ENCODE results near the gene DBNL.
"Not testable (repeated sequence)": the region's sequence is repeated elsewhere in the genome, so short reads cannot be mapped to it uniquely, and the experiment has no call there.

Gene DBNL

DNA sequence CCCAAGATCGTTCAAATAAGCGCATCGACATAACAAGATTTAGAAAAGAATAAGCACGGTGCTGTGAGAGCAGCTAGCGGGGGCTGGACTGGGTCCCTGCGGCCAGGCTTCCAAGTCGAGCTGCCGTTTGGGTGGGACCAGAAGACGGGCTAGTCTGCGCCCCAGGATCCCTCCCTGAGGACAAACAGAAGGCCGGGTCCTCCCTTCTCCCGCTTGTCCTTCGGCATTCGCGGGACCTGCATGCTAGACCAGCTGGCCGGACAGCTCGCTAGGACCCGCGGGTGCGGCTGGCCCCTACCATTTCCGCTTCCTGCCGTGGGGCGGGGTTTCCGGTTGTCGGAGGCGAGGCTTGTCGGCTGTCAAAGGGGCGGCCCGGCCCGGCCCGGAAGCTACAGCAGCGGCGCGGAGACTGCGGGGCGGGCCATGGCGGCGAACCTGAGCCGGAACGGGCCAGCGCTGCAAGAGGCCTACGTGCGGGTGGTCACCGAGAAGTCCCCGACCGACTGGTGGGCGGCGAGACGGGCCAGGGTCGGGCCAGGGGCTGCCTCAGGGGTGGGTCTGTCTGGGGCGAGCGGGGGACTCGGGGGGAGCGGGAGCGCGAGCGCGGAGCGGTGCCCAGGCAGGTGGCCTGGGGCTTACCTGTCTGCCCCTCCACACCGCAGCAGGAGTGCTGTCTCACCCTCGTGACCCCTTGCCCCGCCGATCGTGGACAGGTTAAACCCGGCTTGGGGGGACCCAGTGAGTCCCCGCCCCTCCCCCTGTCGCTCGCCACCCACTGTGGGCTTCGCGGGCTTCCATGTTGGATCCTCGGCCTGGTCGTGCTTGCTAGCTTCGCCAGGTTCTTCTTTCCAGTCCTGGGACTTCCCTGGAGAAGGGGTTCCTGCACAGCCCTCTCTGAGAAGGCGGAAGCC is at the start of gene DBNL:
Gene DBNL, plus strand, starts transcription at position 388 of the 911 bp plus-strand sequence. Its CDS starts 36 bp downstream, at position 424.
- peak; percentile 90 for DNase-seq

DNA sequence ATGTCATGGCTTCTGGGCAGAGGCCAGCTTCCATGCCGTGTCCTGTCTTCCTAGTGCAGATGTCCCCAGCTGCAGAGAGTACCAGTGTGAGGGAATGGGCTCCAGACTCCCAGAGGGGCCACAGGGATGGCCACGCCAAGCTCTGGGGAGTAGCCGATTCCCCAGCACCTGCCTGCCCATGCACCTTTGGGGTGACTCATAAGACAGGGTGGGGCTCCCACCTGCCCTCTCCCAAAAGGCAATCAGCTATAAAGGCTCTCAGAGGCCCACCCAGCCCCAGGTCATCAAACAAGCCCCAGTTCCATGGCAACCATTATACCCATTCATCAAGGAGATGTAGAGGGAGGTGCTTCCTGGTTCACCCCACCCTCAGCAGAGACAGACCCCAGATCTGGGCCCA is 47.0 kb upstream of the DBNL start, which contains the start of gene SPDYE1:
Gene SPDYE1, plus strand, starts transcription at position 366 of the 400 bp plus-strand sequence. CDS start 2,053 bp downstream, outside the sequence.
- not testable (repeated sequence) for DNase-seq

DNA sequence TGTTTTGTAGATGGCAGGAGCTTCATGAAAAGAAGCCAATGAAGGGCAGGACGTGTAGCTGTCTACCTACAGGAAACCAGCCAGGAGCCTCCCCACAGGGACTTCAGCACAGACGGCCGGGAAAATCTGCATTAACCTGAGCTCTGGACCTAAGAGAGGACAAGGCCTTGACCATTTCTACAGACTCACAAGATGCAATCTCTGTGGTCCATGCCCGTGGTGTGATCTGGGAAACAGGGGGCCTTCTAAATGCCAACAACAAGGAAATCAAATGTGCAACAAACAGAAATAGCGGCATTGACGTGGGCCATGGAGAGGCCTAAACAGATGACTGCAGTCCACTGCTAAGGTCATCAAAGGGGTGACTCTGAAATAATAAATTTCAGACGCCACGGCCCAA is 32.4 kb upstream of the DBNL start:
- not testable (repeated sequence) for DNase-seq

DNA sequence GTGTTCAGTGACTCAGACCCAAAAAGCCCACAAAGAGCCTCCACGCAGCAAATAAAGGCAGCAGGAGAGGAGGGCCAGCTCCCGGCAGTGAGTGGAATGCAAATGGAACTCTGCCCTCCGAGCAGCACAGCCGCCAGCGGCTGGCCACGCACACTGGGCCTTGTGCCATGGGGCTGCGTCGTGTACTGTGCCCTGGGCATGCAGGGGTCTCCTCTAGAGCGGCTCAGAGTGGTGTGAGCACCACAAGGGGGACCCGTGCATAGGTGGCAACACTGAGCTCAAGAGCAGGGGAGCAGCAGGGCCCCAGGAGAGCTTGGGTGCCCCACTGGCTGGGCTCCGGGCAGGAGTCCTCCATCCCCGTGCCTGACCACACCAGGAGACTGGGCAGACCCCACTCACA is 29.4 kb upstream of the DBNL start:
- DNase-seq: not testable (repeated sequence)

DNA sequence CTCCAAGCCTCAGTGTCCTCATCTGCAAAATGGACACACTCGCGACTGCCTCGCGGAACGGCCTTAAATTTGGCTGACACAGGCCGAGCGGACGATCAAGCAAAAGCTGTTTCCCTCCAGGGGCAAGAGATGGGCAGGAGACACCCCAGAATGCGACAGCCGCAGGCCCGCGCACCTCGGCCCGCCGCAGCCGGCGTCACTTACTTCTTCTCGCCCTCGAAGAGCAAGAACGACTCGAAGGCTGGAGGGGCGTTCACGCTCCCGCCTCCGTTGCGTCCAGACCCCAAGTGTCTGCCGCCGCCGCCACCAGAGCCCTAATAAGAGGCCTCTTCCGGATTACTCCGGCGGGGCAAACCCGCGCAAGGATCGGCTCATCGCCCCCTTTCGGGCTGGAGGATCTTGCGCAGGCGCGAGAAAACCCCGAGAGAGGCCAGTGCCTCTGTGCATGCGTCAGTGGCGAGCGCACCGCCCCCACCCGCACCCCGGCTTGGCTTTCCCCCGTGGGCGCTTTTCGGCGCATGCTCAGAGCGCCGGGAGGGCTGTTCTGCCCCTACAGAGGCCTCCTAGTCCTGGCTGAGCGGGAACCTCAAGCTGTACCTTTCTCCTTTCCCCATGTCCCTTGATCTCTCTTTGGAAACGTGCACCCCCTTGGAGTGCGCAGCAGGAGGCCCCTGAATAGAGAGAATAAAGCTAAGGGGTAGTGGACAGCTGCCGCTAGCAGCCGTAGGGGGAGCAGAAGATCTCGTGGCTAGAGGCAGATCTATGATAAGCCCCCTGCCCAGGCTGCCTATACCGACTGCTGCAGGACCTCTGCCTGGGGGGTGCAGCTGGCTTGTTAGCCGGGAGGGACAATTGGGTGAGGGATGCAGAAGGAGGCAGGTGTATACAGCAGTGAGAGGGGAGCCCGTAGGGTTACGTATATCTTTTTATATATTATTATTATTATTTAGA is 25.4 kb upstream of the DBNL start:
- DNase-seq: peak; percentile 97

DNA sequence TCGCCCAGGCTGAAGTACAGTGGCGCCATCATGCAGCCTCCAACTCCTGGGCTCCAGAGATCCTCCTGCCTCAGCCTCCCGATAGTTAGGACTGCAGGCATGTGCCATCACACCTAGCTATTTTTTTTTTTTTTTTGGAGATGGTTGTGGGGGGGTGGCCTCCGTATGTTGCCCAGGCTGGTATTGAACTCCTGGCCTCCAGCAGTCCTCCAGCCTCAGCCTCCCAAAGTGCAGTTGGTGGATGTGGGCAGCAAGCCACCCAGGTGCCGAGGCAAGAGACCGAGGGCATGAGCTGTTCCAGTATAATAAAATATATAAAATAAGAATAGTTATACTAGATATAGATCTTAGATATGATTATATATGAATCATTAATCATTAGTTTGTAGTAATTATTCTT is 24.7 kb upstream of the DBNL start:
- DNase-seq: not testable (repeated sequence)

DNA sequence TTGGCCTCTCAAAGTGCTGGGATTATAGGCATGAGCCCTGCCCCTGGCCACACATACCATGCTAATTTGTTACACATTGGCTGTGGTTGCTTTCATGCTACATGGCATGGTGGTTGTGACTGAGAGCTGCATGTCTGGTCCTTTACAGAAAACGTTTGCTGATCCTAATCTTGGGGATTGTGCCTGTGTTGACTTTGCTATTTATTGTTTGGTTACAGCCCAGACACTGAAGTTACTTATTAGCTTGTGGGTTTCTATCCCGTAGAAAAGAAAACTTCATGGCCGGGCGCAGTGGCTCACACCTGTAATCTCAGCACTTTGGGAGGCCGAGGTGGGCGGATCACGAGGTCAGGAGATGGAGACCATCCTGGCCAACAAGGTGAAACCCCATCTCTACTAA is 22.4 kb upstream of the DBNL start:
- DNase-seq: not testable (repeated sequence)

DNA sequence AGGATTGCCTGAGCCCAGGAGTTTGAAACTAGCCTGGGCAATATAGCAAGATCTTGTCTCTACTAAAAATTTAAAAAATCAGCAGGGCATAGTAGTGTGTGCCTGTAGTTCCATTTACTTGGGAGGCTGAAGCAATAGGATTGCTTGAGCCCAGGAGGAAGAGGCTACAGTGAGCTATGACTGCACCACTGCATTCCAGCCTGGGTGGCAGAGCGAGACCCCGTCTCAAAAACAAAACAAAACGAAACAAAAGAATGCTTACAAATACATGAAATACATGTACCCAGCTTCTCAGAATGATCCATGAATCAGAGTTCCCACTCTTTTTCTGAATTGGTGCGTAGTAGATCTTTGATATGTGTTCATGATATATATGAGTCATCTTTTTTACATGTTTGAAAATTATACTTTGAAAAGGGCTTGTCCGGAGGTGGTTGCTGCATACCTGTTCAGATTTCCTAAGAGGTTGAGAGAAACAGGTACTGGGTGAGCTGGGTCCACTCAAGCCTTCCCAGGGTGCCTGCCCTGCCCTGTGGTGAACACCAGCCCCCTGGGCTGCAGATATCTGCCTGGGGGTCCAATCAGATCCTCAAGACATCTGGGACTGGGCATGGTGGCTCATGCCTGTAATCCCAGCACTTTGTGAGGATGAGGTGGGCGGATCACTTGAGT is 21.6 kb upstream of the DBNL start:
- not testable (repeated sequence) for DNase-seq

DNA sequence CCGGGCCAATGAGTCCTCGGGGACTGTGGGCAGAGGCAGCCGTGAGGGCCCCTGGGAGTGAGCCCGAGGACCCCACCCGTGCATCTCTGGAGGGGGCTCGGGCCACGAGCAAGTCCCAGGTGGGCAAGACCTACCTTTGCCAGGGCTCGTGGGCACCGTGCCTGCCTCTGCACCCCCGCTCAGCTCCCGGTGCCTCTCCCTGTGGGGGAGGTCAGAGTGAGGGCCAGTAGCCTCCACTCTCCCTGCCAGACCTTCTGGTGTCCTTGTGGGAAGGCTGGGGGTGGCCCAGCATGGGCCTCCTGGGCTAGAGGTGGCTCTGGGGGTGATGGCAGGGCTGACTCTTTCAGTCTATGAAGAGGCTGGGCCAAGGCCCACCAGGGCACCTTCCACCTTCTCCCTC is 15.1 kb upstream of the DBNL start:
- not testable (repeated sequence) for DNase-seq

DNA sequence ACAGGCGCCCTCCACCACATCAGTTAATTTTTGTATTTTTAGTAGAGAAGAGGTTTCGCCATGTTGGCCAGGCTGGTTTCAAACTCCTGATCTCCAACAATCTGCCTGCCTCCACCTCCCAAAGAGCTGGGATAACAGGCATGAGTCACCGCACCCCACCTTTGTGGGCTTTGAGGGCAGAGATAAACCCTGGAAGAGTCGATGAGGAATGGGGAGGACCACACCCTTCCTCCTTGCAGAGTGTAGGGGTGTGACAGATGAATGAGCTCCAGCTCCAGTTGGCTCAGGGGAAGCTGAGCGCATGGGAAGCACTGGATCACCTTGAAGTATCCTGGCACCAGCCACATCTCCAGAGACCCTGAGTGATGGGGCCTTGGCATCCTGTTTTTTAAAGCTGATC is 14.5 kb upstream of the DBNL start:
- not testable (repeated sequence) for DNase-seq

DNA sequence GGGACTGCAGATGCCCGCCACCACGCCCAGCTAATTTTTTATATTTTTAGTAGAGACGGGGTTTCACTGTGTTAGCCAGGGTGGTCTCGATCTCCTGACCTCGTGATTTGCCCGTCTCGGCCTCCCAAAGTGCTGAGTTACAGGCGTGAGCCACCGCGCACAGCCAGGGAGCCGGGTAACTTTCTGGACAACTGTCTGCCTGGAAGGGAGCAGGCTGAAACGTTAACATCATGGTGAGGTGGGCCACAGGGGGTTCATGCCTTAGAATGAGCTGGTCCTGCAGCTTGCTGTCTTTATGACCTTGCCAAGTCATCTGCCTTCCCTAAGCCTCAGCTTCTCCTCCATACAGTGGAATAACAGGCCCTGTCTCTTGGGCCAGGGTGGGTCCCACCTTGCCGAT is 13.2 kb upstream of the DBNL start:
- not testable (repeated sequence) for DNase-seq

DNA sequence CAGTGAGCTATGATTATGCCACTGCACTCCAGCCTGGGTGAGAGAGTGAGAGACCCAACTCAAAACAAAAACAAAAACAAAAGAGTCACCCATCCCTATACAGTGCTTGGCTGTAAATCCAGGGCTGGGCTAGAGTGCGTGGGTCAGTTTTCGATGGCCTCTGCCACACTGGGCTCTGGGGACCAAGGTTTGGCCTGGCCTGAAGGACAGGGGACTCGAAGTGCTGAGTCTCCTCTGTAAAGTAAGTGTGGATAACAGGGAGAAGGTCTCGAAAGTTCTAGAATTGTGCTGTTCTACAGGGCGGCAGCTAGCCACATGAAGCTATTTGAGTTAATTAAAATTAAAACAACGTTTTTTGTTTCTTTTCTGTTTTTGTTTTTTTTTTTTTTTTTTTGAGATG is 12.5 kb upstream of the DBNL start:
- not testable (repeated sequence) for DNase-seq

DNA sequence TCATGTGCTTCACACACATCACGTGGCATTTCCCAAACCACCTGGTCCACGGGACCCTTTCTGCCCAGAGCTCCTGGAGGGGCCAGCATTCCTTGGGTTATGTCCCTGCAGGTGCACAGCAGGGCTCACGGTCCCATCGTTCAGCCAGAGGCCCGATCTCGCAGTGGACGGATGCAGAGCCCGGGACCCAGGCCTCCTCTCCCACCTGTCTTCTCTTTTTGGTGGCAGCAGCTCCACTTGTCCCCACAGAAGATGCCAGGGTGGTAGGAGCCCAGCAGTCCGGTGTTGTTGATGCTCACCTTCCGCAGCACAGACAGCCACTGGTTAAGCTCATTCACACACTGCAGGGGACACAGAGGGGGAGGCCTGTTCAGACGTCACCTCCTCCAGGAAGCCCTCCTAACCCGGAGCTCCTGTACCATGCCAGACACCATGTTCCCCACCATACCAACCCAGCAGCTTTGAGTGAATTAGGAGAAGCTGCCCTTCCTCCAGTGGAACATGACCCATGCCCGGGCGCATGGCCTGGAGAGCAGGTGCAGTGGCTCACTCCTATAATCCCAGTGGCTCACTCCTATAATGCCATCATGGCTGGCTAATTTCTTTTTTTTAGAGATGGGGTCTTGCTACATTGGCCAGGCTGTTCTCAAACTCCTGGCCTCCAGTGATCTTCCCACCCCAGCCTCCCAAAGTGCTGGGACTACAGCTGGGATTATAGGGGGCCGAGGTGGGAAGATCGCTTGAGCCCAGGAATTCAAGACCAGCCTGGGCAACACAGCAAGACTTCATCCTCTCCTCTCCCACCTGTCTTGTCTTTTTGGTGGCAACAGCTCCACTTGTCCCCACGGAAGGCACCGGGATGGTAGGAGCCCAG is 10.3 kb upstream of the DBNL start:
- DNase-seq: not testable (repeated sequence)

DNA sequence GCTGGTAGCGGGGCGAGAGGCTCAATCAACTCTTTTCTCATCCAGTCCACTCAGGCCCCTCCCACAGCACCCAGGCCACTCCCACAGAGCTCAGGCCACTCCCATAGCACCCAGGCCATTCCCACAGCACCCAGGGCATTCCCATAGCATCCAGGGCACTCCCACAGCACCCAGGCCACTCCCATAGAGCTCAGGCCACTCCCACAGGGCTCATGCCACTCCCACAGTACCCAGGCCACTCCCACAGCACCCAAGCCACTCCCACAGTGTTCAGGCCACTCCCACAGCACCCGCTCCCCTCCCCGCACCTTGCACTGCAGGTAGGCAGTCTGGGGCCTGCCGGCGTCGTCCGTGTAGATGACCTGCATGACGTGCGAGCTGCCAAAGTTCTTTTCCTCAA is 8.1 kb upstream of the DBNL start:
- peak; percentile 25 for DNase-seq

DNA sequence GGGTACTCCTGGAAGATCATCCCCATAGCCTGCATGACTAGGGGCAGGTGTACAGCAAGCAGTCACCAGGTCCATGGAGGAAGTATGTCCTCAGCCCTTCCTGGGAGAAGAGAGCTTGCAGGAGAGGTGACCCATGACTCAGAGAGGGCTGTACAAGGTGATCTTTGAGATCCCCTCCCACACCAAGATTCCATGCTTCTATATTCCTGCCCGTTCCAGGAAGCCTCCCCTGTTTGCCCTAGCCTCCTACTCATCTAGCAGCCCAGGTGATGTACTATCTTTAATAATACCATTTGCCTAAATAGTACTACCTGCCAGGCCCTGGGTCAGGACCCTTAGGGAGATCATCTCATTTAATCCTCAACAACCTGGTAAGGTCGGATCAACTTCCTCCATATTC is 6.6 kb upstream of the DBNL start:
- DNase-seq: not testable (repeated sequence)

DNA sequence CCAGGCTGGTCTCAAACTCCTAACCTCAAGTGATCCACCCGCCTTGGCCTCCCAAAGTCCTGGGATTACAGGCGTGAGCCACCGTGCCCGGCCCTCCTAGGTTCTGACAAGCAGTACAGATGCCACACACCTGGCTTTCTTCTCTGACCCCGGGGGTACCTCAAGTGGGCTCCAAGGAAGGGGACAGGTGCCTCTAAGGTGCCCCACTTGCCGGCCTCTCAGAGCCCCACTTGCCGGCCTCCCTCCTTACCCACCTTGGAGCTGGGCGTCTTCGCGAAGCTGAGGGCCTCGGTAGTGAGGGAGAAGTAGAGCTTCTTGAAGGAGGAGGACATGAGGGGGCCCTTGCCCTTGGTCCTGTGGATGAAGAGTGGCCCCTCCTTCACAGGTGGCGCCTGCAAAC is 5.9 kb upstream of the DBNL start:
- DNase-seq: not testable (repeated sequence)

DNA sequence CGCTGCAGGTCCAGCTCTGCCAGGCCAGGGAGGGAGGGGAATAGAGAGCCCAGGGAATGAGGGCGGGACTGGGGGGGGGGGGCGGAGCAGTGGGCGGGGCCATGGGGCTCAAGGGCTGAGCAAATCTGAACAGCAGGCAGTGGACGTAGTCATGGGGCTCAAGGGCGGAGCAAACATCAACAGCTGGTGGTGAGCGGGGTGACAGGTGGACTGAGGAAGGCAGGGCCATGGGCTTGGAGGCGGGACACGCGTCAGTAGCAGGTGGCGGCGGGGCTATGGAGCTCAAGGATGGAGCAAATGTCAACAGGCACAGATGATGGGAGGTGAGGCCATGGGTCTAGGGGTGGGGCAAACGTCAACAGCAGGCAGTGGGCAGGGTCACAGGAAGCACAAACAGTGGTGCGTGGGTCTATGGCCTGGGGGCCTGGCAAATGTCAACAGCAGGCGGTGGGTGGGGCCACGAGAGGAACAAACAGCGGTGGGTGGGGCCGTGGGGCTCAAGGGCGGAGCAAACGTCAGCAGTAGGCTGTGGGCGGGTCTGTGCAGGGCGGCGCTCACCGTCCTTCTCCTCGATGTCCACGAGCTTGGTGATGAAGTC is 5.4 kb upstream of the DBNL start:
- DNase-seq: peak; percentile 74

DNA sequence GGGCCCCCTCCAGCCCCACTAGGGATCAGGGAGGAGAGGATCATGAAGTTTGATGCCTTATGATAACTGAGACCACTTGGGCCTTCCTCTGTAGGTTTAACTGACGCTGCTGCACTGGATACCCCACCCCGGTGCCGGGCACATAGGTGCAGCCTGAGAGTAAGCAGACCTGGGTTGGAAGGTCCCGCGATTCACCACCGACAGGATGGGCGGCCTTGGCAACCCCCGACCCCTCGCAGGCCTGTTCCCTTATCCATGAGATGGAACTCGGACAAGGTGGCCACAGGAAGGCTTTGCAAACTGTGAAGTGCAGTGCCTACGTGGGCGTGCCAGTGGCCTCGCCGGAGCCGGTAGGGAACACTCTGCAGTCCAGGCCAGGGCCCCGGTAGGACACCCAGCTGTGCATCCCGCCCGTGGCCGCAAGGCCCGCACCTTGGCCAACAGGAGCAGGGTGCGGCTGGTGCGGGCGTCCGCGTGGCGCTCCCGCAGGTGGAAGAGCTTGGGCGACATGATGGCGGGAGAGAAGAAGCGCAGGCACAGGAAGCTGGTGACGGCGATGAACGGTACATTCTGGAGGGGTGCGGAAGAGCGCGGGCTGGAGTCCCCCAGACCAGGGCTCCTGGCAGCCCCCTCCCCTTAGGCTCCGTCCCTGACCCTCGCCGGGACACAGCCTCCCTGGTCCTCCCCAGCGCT is 4.6 kb upstream of the DBNL start:
- DNase-seq: not testable (repeated sequence)

DNA sequence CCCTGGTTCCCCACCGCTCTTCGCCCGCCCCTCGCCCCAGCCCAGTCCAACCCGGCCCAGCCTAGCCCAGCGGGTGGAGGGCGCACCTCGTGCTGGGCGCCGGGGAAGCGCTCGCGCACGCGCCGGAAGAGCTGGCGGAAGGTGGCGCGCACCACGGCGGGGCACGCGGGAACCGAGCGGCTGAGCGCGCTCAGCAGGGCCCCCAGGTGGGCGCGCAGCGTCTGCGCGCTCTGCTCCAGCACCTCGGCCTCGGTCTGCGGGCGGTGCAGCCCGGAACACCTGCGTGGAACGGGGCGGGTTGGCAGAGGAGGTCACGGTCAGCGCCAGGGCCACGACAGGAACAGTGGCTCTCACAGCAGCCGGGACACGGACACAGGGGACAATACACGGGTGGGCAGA is 4.0 kb upstream of the DBNL start:
- not testable (repeated sequence) for DNase-seq

DNA sequence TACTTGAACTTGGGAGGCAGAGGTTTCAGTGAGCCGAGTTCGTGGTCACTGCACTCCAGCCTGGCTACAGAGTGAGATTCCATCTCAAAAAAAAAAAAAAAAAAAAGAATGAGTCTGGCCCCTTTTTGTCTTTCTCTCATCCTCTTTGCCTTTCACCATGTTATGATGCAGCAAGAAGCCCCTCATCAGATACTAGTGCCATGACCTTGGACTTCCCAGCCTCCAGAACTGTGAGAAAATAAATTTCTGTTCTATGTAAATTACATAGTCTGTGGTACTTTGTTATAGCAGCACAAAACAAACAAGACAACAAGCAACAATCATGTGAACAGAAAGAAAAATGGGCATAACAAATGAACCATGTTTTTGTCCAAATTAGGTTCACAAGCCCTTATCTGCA is 2.3 kb upstream of the DBNL start:
- DNase-seq: no peak

DNA sequence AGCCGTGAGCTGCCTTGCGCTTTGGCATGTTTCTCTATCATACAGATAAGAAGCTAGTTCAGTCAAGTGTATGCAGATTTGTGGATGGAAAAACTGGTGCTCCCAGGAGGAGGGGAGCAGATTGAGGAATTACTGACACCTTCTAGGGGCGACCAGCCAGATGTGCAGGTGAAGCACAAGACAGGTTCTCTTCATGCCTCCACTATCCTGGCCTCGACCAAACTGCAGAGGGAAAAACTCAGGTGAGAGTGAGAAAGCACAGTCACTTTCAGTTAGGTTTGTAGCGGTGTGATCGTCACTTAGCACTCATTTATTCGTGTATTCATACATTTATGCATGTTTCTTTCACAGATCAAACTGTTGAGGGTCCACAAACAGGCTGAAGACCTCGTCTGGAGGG is 600 bp upstream of the DBNL start:
- DNase-seq: no peak

All from EL (cell line).